ENCODE data around the gene BCAR3.

DNA sequence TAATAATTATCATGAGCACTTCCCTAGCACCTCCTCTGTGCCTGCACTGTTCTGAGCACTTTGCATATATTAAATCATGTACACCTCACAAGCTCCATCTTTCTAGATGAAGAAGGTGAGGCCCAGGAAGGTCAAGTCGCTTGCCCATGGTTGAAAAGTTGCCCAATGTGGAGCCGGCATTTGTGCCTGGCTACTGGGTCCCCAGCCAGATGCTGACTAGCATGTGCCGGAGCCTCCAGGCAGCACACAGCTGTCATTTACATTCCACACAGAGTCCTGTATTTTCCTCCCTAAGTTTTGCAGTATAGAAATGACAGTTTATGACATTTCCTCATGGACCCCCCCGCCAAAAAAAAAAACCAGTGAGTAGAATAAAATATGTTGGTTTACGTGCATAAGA lies 94.3 kb downstream of the BCAR3 start:
- TF ChIP-seq, protein P1, sequence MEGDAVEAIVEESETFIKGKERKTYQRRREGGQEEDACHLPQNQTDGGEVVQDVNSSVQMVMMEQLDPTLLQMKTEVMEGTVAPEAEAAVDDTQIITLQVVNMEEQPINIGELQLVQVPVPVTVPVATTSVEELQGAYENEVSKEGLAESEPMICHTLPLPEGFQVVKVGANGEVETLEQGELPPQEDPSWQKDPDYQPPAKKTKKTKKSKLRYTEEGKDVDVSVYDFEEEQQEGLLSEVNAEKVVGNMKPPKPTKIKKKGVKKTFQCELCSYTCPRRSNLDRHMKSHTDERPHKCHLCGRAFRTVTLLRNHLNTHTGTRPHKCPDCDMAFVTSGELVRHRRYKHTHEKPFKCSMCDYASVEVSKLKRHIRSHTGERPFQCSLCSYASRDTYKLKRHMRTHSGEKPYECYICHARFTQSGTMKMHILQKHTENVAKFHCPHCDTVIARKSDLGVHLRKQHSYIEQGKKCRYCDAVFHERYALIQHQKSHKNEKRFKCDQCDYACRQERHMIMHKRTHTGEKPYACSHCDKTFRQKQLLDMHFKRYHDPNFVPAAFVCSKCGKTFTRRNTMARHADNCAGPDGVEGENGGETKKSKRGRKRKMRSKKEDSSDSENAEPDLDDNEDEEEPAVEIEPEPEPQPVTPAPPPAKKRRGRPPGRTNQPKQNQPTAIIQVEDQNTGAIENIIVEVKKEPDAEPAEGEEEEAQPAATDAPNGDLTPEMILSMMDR (IDR thresholded peaks at IDR 0.05), result no peak
- no peak for TF ChIP-seq EZH2phosphoT487 (IDR thresholded peaks at IDR 0.05)
